Right lobe of liver (tissue), 4 donors: ENCODE data around the gene CEP112.

Experiments
- CTCF ChIP-seq, 4 donors: fragments of 200-600 bp in 3 of 4; fragments of 450-650 bp in 1 of 4; IDR thresholded peaks; one replicate each; pipeline versions ENCODE4 v1.5.1 to v1.8.0; 2016 to 2022; ENCODE audit warnings: antibody characterized with exemption in 4 of 4, mild to moderate bottlenecking in 2 of 4
- POLR2A ChIP-seq: fragments of 450-650 bp; IDR thresholded peaks from one replicate; pipeline ENCODE4 v1.6.1; 2017; ENCODE audit warnings: antibody characterized with exemption, mild to moderate bottlenecking
- donor health status: DM: no; HTN: no; CAD: no.
- donor health status: DM: no; HTN: no; CAD: no.
- donor health status: DM: no; HTN: yes; CAD: no.

- TF ChIP-seq POLR2A (no peak), CTCF (IDR thresholded peaks at IDR 0.05) (no peak)
These were observed 170.2 kb downstream of the CEP112 start for GRCh38 chr17:66021757-66022156.
